Left ventricle myocardium inferior (tissue), 1 donor: Measurements from ENCODE around the gene RGS8. TPM values are rescaled to one million over a fixed set of nuclear protein-coding genes. Genes with fewer than 3 reads are reported as not detected.

Source experiments
- DNase-seq: peaks from one replicate; pipeline ENCODE4 v3.0.0-alpha.2; 2020
- H3K27ac ChIP-seq: fragments of 200-600 bp; replicated peaks from 2 replicates; pipeline ENCODE4 v1.8.0; 2021
- H3K27me3 ChIP-seq: fragments of 200-600 bp; 2 replicates; pipeline ENCODE4 v1.8.0; 2021; ENCODE audit warnings: low read depth
- H3K36me3 ChIP-seq: fragments of 200-600 bp; 2 replicates; pipeline ENCODE4 v1.8.0; 2021
- H3K4me1 ChIP-seq: fragments of 200-600 bp; 2 replicates; pipeline ENCODE4 v1.8.0; 2021
- H3K4me3 ChIP-seq: fragments of 200-600 bp; 2 replicates; pipeline ENCODE4 v1.8.0; 2021; ENCODE audit warnings: mild to moderate bottlenecking, moderate library complexity
- H3K9me3 ChIP-seq: fragments of 200-600 bp; replicated peaks from 2 replicates; pipeline ENCODE4 v1.8.0; 2021
- CTCF ChIP-seq: fragments of 200-600 bp; IDR thresholded peaks from 2 replicates; pipeline ENCODE4 v1.8.0; 2021; ENCODE audit warnings: antibody characterized with exemption, mild to moderate bottlenecking, borderline replicate concordance
- intact Hi-C: fragments of 100-400 bp; cut with micrococcal nuclease; formaldehyde crosslinking; loops from one replicate; pipeline ENCODE4 v1.11.0; 2022
- total RNA-seq: library from RNA; stranded (reverse); fragmentation: NEBNext Ultra II Directional; extraction: Animal tissue kit (Norgen Biotek cat#: 25700); gene quantifications from one replicate; pipeline ENCODE4 v1.2.1, GENCODE V29; 2021
- donor health status: DM: no; HTN: yes; CAD: no; lungs with severe emphysema.

The RGS8 gene
- total RNA-seq, 1 donor from 2014 or later = 0.05 TPM

- no peak overlapping the region for H3K4me3 ChIP-seq
- DNase-seq = no peak
- peaks cover 22% of the 10 kb centered on the region for H3K27me3 ChIP-seq
- intact Hi-C loops = no loop called here
- H3K36me3 ChIP-seq = no peaks in the 10 kb centered on the region
- H3K9me3 ChIP-seq = no peaks in the 10 kb centered on the region
- H3K27ac ChIP-seq = peak overlapping the region; percentile 27
- TF ChIP-seq CTCF = no peak
- H3K4me1 ChIP-seq = peaks cover 53% of the 10 kb centered on the region
These were observed 4.7 kb downstream of the RGS8 start for GRCh38 chr1:182679684-182680083.

- TF ChIP-seq CTCF = no peak
These were observed 6.8 kb downstream of the RGS8 start for GRCh38 chr1:182677397-182678098.

GRCh38 chr1:182676274-182676673, 8.1 kb downstream of the RGS8 start:
- DNase-seq = no peak
- no peaks in the 10 kb centered on the region for H3K9me3 ChIP-seq
- no peak overlapping the region for H3K4me3 ChIP-seq
- peak overlapping the region; percentile 63 for H3K27ac ChIP-seq
- H3K4me1 ChIP-seq = peaks cover 63% of the 10 kb centered on the region
- peaks cover 16% of the 10 kb centered on the region for H3K27me3 ChIP-seq
- intact Hi-C loops = no loop called here
- no peaks in the 10 kb centered on the region for H3K36me3 ChIP-seq
- no peak for TF ChIP-seq CTCF

More at GRCh38 chr1:182677397-182678098, 6.8 kb downstream of the RGS8 start:
- Histone ChIP-seq H3K27me3 (peaks cover 15% of the 10 kb centered on the region), H3K27ac (peak overlapping the region; percentile 63), H3K36me3 (no peaks in the 10 kb centered on the region), H3K9me3 (no peaks in the 10 kb centered on the region), H3K4me1 (peaks cover 63% of the 10 kb centered on the region), H3K4me3 (no peak overlapping the region)
- intact Hi-C loops = no loop called here
- DNase-seq = no peak

GRCh38 chr1:182674346-182675246, 9.8 kb downstream of the RGS8 start:
- DNase-seq = no peak
- peak; percentile 14 for TF ChIP-seq CTCF
- intact Hi-C loops = no loop called here
- Histone ChIP-seq H3K9me3 (no peaks in the 10 kb centered on the region), H3K36me3 (no peaks in the 10 kb centered on the region), H3K4me3 (no peak overlapping the region), H3K27me3 (peaks cover 11% of the 10 kb centered on the region), H3K27ac (peak overlapping the region; percentile 63), H3K4me1 (peaks cover 56% of the 10 kb centered on the region)

GRCh38 chr1:182672487-182672836, 11.9 kb downstream of the RGS8 start:
- Histone ChIP-seq H3K4me3 (no peak overlapping the region), H3K4me1 (peaks cover 37% of the 10 kb centered on the region), H3K9me3 (no peaks in the 10 kb centered on the region), H3K36me3 (no peaks in the 10 kb centered on the region), H3K27me3 (peaks cover 11% of the 10 kb centered on the region), H3K27ac (no peak overlapping the region)
- no peak for TF ChIP-seq CTCF
- DNase-seq = no peak
- intact Hi-C loops = no loop called here
